ENCODE results near the gene RALBP1.

RALBP1 gene

GRCh38 chr18:9552191-9552590 lies 76.9 kb downstream of the RALBP1 start:
- Histone ChIP-seq H3K4me1 (ENCODE audit: control insufficient read depth in 2 of 2, insufficient read depth in 1 of 2, low read depth in 1 of 2, low read length in 2 of 2) (no peaks in the 10 kb centered on the region), H3K18ac (ENCODE audit: low read length) (no peak overlapping the region), H2AFZ (ENCODE audit: low read length) (no peak overlapping the region), H2BK12ac (ENCODE audit: low read length) (no peak overlapping the region), H3K36me3 (replicated peaks in 1 of 2; ENCODE audit: control insufficient read depth in 2 of 2, insufficient read depth in 2 of 2, low read length in 2 of 2) (peaks cover 37 to 97% of the 10 kb centered on the region in 2 donors), H3K9ac (ENCODE audit: low read depth, low read length, poor library complexity) (no peak overlapping the region), H3K27ac (replicated peaks; ENCODE audit: low read length) (no peak overlapping the region), H3K4me3 (ENCODE audit: low read length in 2 of 2) (no peak overlapping the region), H3K4ac (ENCODE audit: low read length) (no peak overlapping the region), H4K8ac (ENCODE audit: low read depth, low read length) (no peak overlapping the region), H2BK120ac (ENCODE audit: low read depth, low read length) (no peak overlapping the region), H2BK5ac (ENCODE audit: low read length) (no peak overlapping the region), H4K91ac (ENCODE audit: low read depth, low read length, poor library complexity) (no peak overlapping the region), H3K27me3 (ENCODE audit: control insufficient read depth in 3 of 3, insufficient read depth in 3 of 3, low read depth in 1 of 3, low read length in 3 of 3) (no peaks in the 10 kb centered on the region), H2AK5ac (ENCODE audit: low read depth, low read length) (no peak overlapping the region), H3K9me3 (replicated peaks in 1 of 2; ENCODE audit: control insufficient read depth in 2 of 2, insufficient read depth in 1 of 2, low read depth in 1 of 2, low read length in 2 of 2) (peaks cover 6 to 34% of the 10 kb centered on the region in 2 donors), H3K79me1 (ENCODE audit: low read depth, low read length) (no peaks in the 10 kb centered on the region), H3K23ac (ENCODE audit: low read depth, low read length, poor library complexity) (no peak overlapping the region), H2BK15ac (ENCODE audit: low read length) (no peak overlapping the region), H3K14ac (ENCODE audit: low read length) (no peak overlapping the region), H3K4me2 (ENCODE audit: insufficient read depth, low read length, poor library complexity, severe bottlenecking) (no peak overlapping the region)
- no CpG with 5 or more reads among the region's 3 CpGs for WGBS, 2 donors (ENCODE audit: extremely low coverage in 2 of 2, insufficient read length in 2 of 2, insufficient replicate concordance in 1 of 2)
- DNase-seq (ENCODE audit: low spot score): no peak

GRCh38 chr18:9552616-9553015 lies 77.3 kb downstream of the RALBP1 start:
- no peak overlapping the region for H2BK15ac ChIP-seq (ENCODE audit: low read length)
- H3K4me1 ChIP-seq (ENCODE audit: control insufficient read depth in 2 of 2, insufficient read depth in 1 of 2, low read depth in 1 of 2, low read length in 2 of 2): no peaks in the 10 kb centered on the region
- no peak overlapping the region for H4K91ac ChIP-seq (ENCODE audit: low read depth, low read length, poor library complexity)
- H3K4ac ChIP-seq (ENCODE audit: low read length): no peak overlapping the region
- no peak overlapping the region for H2BK120ac ChIP-seq (ENCODE audit: low read depth, low read length)
- peaks cover 36 to 97% of the 10 kb centered on the region in 2 donors for H3K36me3 ChIP-seq (replicated peaks in 1 of 2; ENCODE audit: control insufficient read depth in 2 of 2, insufficient read depth in 2 of 2, low read length in 2 of 2)
- H3K9ac ChIP-seq (ENCODE audit: low read depth, low read length, poor library complexity): no peak overlapping the region
- H3K79me1 ChIP-seq (ENCODE audit: low read depth, low read length): no peaks in the 10 kb centered on the region
- no peak for DNase-seq (ENCODE audit: low spot score)
- H2AFZ ChIP-seq (ENCODE audit: low read length): no peak overlapping the region
- H3K27me3 ChIP-seq (ENCODE audit: control insufficient read depth in 3 of 3, insufficient read depth in 3 of 3, low read depth in 1 of 3, low read length in 3 of 3): no peaks in the 10 kb centered on the region
- H3K18ac ChIP-seq (ENCODE audit: low read length): no peak overlapping the region
- H3K4me3 ChIP-seq (ENCODE audit: low read length in 2 of 2): no peak overlapping the region
- H2BK12ac ChIP-seq (ENCODE audit: low read length): no peak overlapping the region
- no peak overlapping the region for H2AK5ac ChIP-seq (ENCODE audit: low read depth, low read length)
- no peak overlapping the region for H3K27ac ChIP-seq (replicated peaks; ENCODE audit: low read length)
- WGBS, 2 donors (ENCODE audit: extremely low coverage in 2 of 2, insufficient read length in 2 of 2, insufficient replicate concordance in 1 of 2): no CpG with 5 or more reads among the region's 4 CpGs
- no peak overlapping the region for H3K4me2 ChIP-seq (ENCODE audit: insufficient read depth, low read length, poor library complexity, severe bottlenecking)
- no peak overlapping the region for H3K14ac ChIP-seq (ENCODE audit: low read length)
- H4K8ac ChIP-seq (ENCODE audit: low read depth, low read length): no peak overlapping the region
- H3K23ac ChIP-seq (ENCODE audit: low read depth, low read length, poor library complexity): no peak overlapping the region
- H2BK5ac ChIP-seq (ENCODE audit: low read length): no peak overlapping the region
- peaks cover 6 to 36% of the 10 kb centered on the region in 2 donors for H3K9me3 ChIP-seq (replicated peaks in 1 of 2; ENCODE audit: control insufficient read depth in 2 of 2, insufficient read depth in 1 of 2, low read depth in 1 of 2, low read length in 2 of 2)

DNA sequence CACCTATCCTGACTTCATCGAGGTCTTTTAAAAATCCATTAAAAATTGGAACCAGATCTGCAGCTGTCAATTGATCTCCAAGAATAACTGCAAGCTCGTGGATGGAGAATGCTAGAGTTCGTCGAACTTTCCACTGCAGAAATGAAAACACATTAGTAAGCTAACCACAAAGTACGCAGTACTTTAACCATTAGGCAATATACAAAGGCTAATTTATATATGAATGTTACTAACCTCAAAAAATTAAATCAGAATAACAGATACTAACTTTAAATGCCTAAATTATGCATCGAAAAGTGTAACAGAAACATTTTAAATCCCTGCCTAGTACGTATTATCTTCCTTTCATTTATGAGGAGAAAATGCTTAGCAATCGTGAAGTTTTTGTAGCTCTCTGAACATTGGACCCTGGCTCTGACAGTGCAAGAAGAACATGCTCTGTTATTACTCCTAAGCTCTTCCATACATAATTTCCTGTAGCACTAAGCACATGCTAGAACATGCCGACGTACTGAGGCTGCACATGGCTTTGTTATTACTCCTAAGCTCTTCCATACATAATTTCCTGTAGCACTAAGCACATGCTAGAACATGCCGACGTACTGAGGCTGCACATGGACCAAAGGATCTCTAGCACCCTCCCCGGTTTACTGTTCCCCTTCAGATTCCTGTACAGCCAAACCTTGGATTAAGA lies 82.1 kb downstream of the RALBP1 start:
- H2AK5ac ChIP-seq (ENCODE audit: low read depth, low read length): no peak overlapping the region
- no peak overlapping the region for H3K9ac ChIP-seq (ENCODE audit: low read depth, low read length, poor library complexity)
- no peak overlapping the region for H3K4me3 ChIP-seq (ENCODE audit: low read length in 2 of 2)
- H3K9me3 ChIP-seq (replicated peaks in 1 of 2; ENCODE audit: control insufficient read depth in 2 of 2, insufficient read depth in 1 of 2, low read depth in 1 of 2, low read length in 2 of 2): peaks cover 6 to 33% of the 10 kb centered on the region in 2 donors
- peaks cover 22 to 98% of the 10 kb centered on the region in 2 donors for H3K36me3 ChIP-seq (replicated peaks in 1 of 2; ENCODE audit: control insufficient read depth in 2 of 2, insufficient read depth in 2 of 2, low read length in 2 of 2)
- no peak overlapping the region for H3K18ac ChIP-seq (ENCODE audit: low read length)
- H3K4me2 ChIP-seq (ENCODE audit: insufficient read depth, low read length, poor library complexity, severe bottlenecking): no peak overlapping the region
- no peak overlapping the region for H2AFZ ChIP-seq (ENCODE audit: low read length)
- no peak overlapping the region for H3K4ac ChIP-seq (ENCODE audit: low read length)
- H2BK15ac ChIP-seq (ENCODE audit: low read length): no peak overlapping the region
- DNase-seq (ENCODE audit: low spot score): no peak
- H4K91ac ChIP-seq (ENCODE audit: low read depth, low read length, poor library complexity): no peak overlapping the region
- no peak overlapping the region for H3K23ac ChIP-seq (ENCODE audit: low read depth, low read length, poor library complexity)
- H3K27me3 ChIP-seq (ENCODE audit: control insufficient read depth in 3 of 3, insufficient read depth in 3 of 3, low read depth in 1 of 3, low read length in 3 of 3): no peaks in the 10 kb centered on the region
- no peak overlapping the region for H2BK12ac ChIP-seq (ENCODE audit: low read length)
- no CpG with 5 or more reads among the region's 13 CpGs for WGBS, 2 donors (ENCODE audit: extremely low coverage in 2 of 2, insufficient read length in 2 of 2, insufficient replicate concordance in 1 of 2)
- no peak overlapping the region for H3K27ac ChIP-seq (replicated peaks; ENCODE audit: low read length)
- H4K8ac ChIP-seq (ENCODE audit: low read depth, low read length): no peak overlapping the region
- no peak overlapping the region for H3K14ac ChIP-seq (ENCODE audit: low read length)
- no peak overlapping the region for H2BK120ac ChIP-seq (ENCODE audit: low read depth, low read length)
- no peak overlapping the region for H2BK5ac ChIP-seq (ENCODE audit: low read length)
- peaks cover 3% of the 10 kb centered on the region for H3K79me1 ChIP-seq (ENCODE audit: low read depth, low read length)
- H3K4me1 ChIP-seq (ENCODE audit: control insufficient read depth in 2 of 2, insufficient read depth in 1 of 2, low read depth in 1 of 2, low read length in 2 of 2): no peaks in the 10 kb centered on the region

DNA sequence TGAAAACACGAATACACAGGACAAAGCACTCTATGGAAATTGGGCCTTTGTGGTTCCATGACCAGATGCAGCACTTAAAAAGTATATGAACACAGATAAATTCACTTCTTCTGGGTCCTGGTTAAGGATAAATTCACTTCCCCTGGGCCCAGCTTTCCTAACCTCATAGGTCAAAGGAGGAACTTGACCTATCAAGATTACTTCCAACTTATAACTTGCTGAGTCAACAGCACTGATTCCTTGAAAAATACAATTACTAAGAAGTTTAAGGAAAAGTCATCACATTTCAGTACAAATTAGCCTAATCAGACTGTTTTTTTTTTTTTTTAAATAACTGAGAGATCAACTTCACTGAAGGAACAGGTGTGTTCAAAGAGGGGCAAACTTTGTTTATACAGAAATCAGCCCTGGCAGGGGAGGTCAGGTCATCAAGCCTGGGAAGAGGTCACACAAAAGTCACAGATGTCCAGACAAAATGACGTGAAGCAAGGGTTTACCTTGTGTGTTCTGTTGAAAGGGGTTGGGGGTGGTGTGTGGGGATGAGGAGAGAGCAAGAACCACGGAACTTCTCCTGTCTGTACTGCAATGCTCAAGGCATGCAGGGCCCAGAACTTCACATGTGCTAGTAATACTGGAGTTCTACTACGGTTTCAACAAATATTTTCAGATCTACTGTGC lies 83.2 kb downstream of the RALBP1 start:
- no peak overlapping the region for H3K4ac ChIP-seq (ENCODE audit: low read length)
- H4K8ac ChIP-seq (ENCODE audit: low read depth, low read length): no peak overlapping the region
- no CpG with 5 or more reads among the region's 4 CpGs for WGBS, 2 donors (ENCODE audit: extremely low coverage in 2 of 2, insufficient read length in 2 of 2, insufficient replicate concordance in 1 of 2)
- peaks cover 23 to 98% of the 10 kb centered on the region in 2 donors for H3K36me3 ChIP-seq (replicated peaks in 1 of 2; ENCODE audit: control insufficient read depth in 2 of 2, insufficient read depth in 2 of 2, low read length in 2 of 2)
- DNase-seq (ENCODE audit: low spot score): no peak
- H4K91ac ChIP-seq (ENCODE audit: low read depth, low read length, poor library complexity): no peak overlapping the region
- no peak overlapping the region for H3K23ac ChIP-seq (ENCODE audit: low read depth, low read length, poor library complexity)
- H2AFZ ChIP-seq (ENCODE audit: low read length): no peak overlapping the region
- H2BK5ac ChIP-seq (ENCODE audit: low read length): no peak overlapping the region
- H3K18ac ChIP-seq (ENCODE audit: low read length): no peak overlapping the region
- H2BK12ac ChIP-seq (ENCODE audit: low read length): no peak overlapping the region
- no peak overlapping the region for H3K27ac ChIP-seq (replicated peaks; ENCODE audit: low read length)
- H3K27me3 ChIP-seq (ENCODE audit: control insufficient read depth in 3 of 3, insufficient read depth in 3 of 3, low read depth in 1 of 3, low read length in 3 of 3): no peaks in the 10 kb centered on the region
- no peaks in the 10 kb centered on the region for H3K4me1 ChIP-seq (ENCODE audit: control insufficient read depth in 2 of 2, insufficient read depth in 1 of 2, low read depth in 1 of 2, low read length in 2 of 2)
- no peak overlapping the region for H3K4me2 ChIP-seq (ENCODE audit: insufficient read depth, low read length, poor library complexity, severe bottlenecking)
- H3K9ac ChIP-seq (ENCODE audit: low read depth, low read length, poor library complexity): no peak overlapping the region
- no peak overlapping the region for H2AK5ac ChIP-seq (ENCODE audit: low read depth, low read length)
- H3K4me3 ChIP-seq (ENCODE audit: low read length in 2 of 2): no peak overlapping the region
- H3K9me3 ChIP-seq (replicated peaks in 1 of 2; ENCODE audit: control insufficient read depth in 2 of 2, insufficient read depth in 1 of 2, low read depth in 1 of 2, low read length in 2 of 2): peaks cover 1 to 21% of the 10 kb centered on the region in 2 donors
- H2BK120ac ChIP-seq (ENCODE audit: low read depth, low read length): no peak overlapping the region
- H2BK15ac ChIP-seq (ENCODE audit: low read length): no peak overlapping the region
- no peak overlapping the region for H3K14ac ChIP-seq (ENCODE audit: low read length)
- H3K79me1 ChIP-seq (ENCODE audit: low read depth, low read length): peaks cover 3% of the 10 kb centered on the region

Measured in neuronal stem cell (in vitro differentiated cells).